HCT116 (cell line): ENCODE data around the gene RNASE1. TPM values are rescaled to one million over a fixed set of nuclear protein-coding genes. Genes with fewer than 3 reads are reported as not detected.

Source experiments
- ATAC-seq: fragments of 200-7000 bp; cut with Tn5 transposase; 2 replicates; pipeline ENCODE4 v1.9.1; 2020; ENCODE audit warnings: mild to moderate bottlenecking, moderate library complexity
- BruUV-seq: library from RNA; stranded (reverse); fragments of 400-500 nt; replicated peaks from 2 replicates; lab custom pipeline; 2021; lab: Mats Ljungman, UMichigan
- CTCF ChIA-PET: fragments of 300-600 bp; sonication (Branson Sonifier 250); formaldehyde crosslinking; loops from one replicate; lab custom pipeline; 2021; ENCODE audit warnings: antibody characterized with exemption; lab: Charles Lee
- POLR2A ChIA-PET: fragments of 300-600, 350-600 bp; sonication (Branson Sonifier 250); formaldehyde crosslinking; loops from one replicate; lab custom pipeline; 2021; ENCODE audit warnings: antibody characterized with exemption; lab: Charles Lee
- RAD21 ChIA-PET, 2 experiments: fragments of 300-600 bp; sonication (Branson Sonifier 250); formaldehyde crosslinking; loops; one replicate each; lab custom pipeline; 2023; ENCODE audit warnings: low total read pairs in 2 of 2; ENCODE audit not compliant: uncharacterized antibody in 2 of 2, unreplicated experiment in 2 of 2, low non-redundant PET in 1 of 2; lab: Charles Lee
- DNase-seq: peaks from one replicate; pipeline ENCODE4 v3.0.0-alpha.2; 2010; ENCODE audit warnings: low read depth, low spot score
- H2AFZ ChIP-seq: fragments of 200-600 bp; shearing (Covaris generic), sonication (generic); 2 replicates; pipeline ENCODE4 v1.6.1; 2017; ENCODE audit warnings: low read depth, mixed run types, mixed read lengths, antibody characterized with exemption, low read length; ENCODE audit not compliant: poor library complexity, severe bottlenecking
- H3K27ac ChIP-seq: 2 replicates; pipeline ENCODE4 v1.5.1; 2012; ENCODE audit warnings: low read depth, low read length
- H3K27me3 ChIP-seq: fragments of 200-600 bp; sonication (generic); 2 replicates; pipeline ENCODE4 v1.6.1; 2016; ENCODE audit warnings: mixed run types, low read length, mixed read lengths; ENCODE audit not compliant: insufficient read depth
- H3K36me3 ChIP-seq, 2 experiments: fragments of 200-500 bp in 1 of 2; fragments of 200-600 bp in 1 of 2; sonication (Bioruptor generic) in 1 of 2; sonication (generic) in 1 of 2; 2 replicates each; pipeline versions ENCODE4 v1.5.1 to v1.6.1; 2014 to 2016; ENCODE audit warnings: low read length in 2 of 2, inconsistent platforms in 1 of 2, mixed read lengths in 1 of 2, mixed run types in 1 of 2; ENCODE audit not compliant: insufficient read depth in 2 of 2, control insufficient read depth in 1 of 2
- H3K4me1 ChIP-seq, 2 experiments: fragments of 200-600 bp in 1 of 2; sonication (generic) in 1 of 2; 2 replicates each; pipeline versions ENCODE4 v1.5.1 to v1.6.1; 2012 to 2017; ENCODE audit warnings: low read length in 2 of 2, inconsistent platforms in 1 of 2, mild to moderate bottlenecking in 1 of 2, mixed read lengths in 1 of 2, mixed run types in 1 of 2, moderate library complexity in 1 of 2; ENCODE audit not compliant: insufficient read depth in 2 of 2, control insufficient read depth in 1 of 2
- H3K4me2 ChIP-seq: fragments of 200-600 bp; sonication (generic); 2 replicates; pipeline ENCODE4 v1.6.1; 2017; ENCODE audit warnings: mixed run types, low read length, mixed read lengths
- H3K4me3 ChIP-seq, 2 experiments: fragments of 200-600 bp in 1 of 2; sonication (generic) in 1 of 2; replicated peaks in 1 of 2; 2 replicates each; pipeline ENCODE4 v1.5.1; 2011 to 2016; ENCODE audit warnings: low read length in 2 of 2, control low read depth in 1 of 2, low read depth in 1 of 2, mild to moderate bottlenecking in 1 of 2, mixed read lengths in 1 of 2, mixed run types in 1 of 2
- H3K79me2 ChIP-seq: fragments of 200-600 bp; sonication (generic); 2 replicates; pipeline ENCODE4 v1.6.1; 2017; ENCODE audit warnings: mild to moderate bottlenecking, mixed run types, low read length, moderate library complexity, mixed read lengths; ENCODE audit not compliant: insufficient read depth
- H3K9ac ChIP-seq: fragments of 200-600 bp; sonication (generic); 2 replicates; pipeline ENCODE4 v1.6.1; 2016; ENCODE audit warnings: low read length, mixed read lengths
- H3K9me2 ChIP-seq: fragments of 200-600 bp; sonication (generic), shearing (Covaris generic); 2 replicates; pipeline ENCODE4 v1.6.1; 2017; ENCODE audit warnings: mixed run types, mild to moderate bottlenecking, moderate library complexity; ENCODE audit not compliant: insufficient read depth
- H3K9me3 ChIP-seq, 2 experiments: fragments of 200-500 bp in 1 of 2; fragments of 200-600 bp in 1 of 2; sonication (Bioruptor generic) in 1 of 2; sonication (generic) in 1 of 2; 2 replicates each; pipeline ENCODE4 v1.6.1; 2014 to 2017; ENCODE audit warnings: low read length in 2 of 2, mixed read lengths in 2 of 2, inconsistent platforms in 1 of 2, low read depth in 1 of 2, mild to moderate bottlenecking in 1 of 2, mixed run types in 1 of 2, moderate library complexity in 1 of 2; ENCODE audit not compliant: control insufficient read depth in 1 of 2, insufficient read depth in 1 of 2
- H4K20me1 ChIP-seq: fragments of 200-600 bp; sonication (generic), shearing (Covaris generic); 2 replicates; pipeline ENCODE4 v1.6.1; 2017; ENCODE audit warnings: mixed run types, mild to moderate bottlenecking, moderate library complexity; ENCODE audit not compliant: insufficient read depth
- ATF3 ChIP-seq: IDR thresholded peaks from 2 replicates; pipeline ENCODE4 v1.6.1; 2012
- CBX3 ChIP-seq: IDR thresholded peaks from 2 replicates; pipeline ENCODE4 v1.6.1; 2012; ENCODE audit warnings: low read depth
- ELF1 ChIP-seq: IDR thresholded peaks from 2 replicates; pipeline ENCODE4 v1.6.1; 2012; ENCODE audit warnings: low read depth, borderline replicate concordance
- EZH2 ChIP-seq: fragments of 200-600 bp; sonication (generic); IDR thresholded peaks from 2 replicates; pipeline ENCODE4 v1.6.1; 2017; ENCODE audit warnings: antibody characterized with exemption, mixed run types
- JUND ChIP-seq: IDR thresholded peaks from 2 replicates; pipeline ENCODE4 v1.6.1; 2012
- RAD21 ChIP-seq: IDR thresholded peaks from 2 replicates; pipeline ENCODE4 v1.6.1; 2012; ENCODE audit warnings: low read depth, mild to moderate bottlenecking
- REST ChIP-seq: IDR thresholded peaks from 2 replicates; pipeline ENCODE4 v1.6.1; 2012; ENCODE audit warnings: low read depth
- SP1 ChIP-seq: IDR thresholded peaks from 2 replicates; pipeline ENCODE4 v1.6.1; 2012; ENCODE audit warnings: low read depth
- SRF ChIP-seq: IDR thresholded peaks from 2 replicates; pipeline ENCODE4 v1.6.1; 2012; ENCODE audit warnings: low read depth
- TCF7L2 ChIP-seq: IDR thresholded peaks from 2 replicates; pipeline ENCODE4 v1.7.0; 2011; ENCODE audit warnings: borderline replicate concordance, inconsistent platforms; ENCODE audit not compliant: insufficient read depth, insufficient read length; ENCODE audit errors: extremely low read depth
- intact Hi-C: fragments of 100-400 bp; cut with micrococcal nuclease; formaldehyde crosslinking; loops from 2 replicates; pipeline ENCODE4 v1.10.0; 2022
- total RNA-seq: library from RNA; stranded (reverse); gene quantifications from one replicate; pipeline ENCODE4 v1.2.1, GENCODE V29; 2021; ENCODE audit not compliant: unreplicated experiment

RNASE1 gene
- total RNA-seq, 1 experiment from 2014 or later, result 3.3 TPM

- H3K4me3 ChIP-seq, result no peak overlapping the region
- no peaks in the 10 kb centered on the region for H3K9me3 ChIP-seq
- H3K4me1 ChIP-seq, result peaks cover 0 to 10% of the 10 kb centered on the region in 2 experiments; a peak in 2 of 4 replicates
- no peaks in the 10 kb centered on the region for H4K20me1 ChIP-seq
- H2AFZ ChIP-seq, result no peak overlapping the region
- H3K36me3 ChIP-seq, result no peaks in the 10 kb centered on the region
- RAD21 ChIA-PET, result no interaction called here
- no peak for ATAC-seq
- H3K9ac ChIP-seq, result no peak overlapping the region
- no peaks in the 10 kb centered on the region for H3K27me3 ChIP-seq
- H3K27ac ChIP-seq, result no peak overlapping the region
- H3K4me2 ChIP-seq, result no peak overlapping the region
- H3K79me2 ChIP-seq, result no peaks in the 10 kb centered on the region
- DNase-seq, result no peak
- no TSS peak for BruUV-seq
- TF ChIP-seq SRF (no peak), ATF3 (no peak), ELF1 (no peak), EZH2 (no peak), JUND (no peak), SP1 (no peak), CBX3 (no peak), REST (no peak), RAD21 (no peak), TCF7L2 (no peak)
- POLR2A ChIA-PET, result no interaction called here
- H3K9me2 ChIP-seq, result no peaks in the 10 kb centered on the region
- CTCF ChIA-PET, result no interaction called here
- intact Hi-C loops, result no loop called here
These were observed 38.5 kb upstream of the RNASE1 start for GRCh38 chr14:20841096-20841495.
